ENCODE results near the gene NUP214.
A peak's percentile ranks its signal among the peaks of the same experiment; 100 is the strongest.

NUP214 gene

DNA sequence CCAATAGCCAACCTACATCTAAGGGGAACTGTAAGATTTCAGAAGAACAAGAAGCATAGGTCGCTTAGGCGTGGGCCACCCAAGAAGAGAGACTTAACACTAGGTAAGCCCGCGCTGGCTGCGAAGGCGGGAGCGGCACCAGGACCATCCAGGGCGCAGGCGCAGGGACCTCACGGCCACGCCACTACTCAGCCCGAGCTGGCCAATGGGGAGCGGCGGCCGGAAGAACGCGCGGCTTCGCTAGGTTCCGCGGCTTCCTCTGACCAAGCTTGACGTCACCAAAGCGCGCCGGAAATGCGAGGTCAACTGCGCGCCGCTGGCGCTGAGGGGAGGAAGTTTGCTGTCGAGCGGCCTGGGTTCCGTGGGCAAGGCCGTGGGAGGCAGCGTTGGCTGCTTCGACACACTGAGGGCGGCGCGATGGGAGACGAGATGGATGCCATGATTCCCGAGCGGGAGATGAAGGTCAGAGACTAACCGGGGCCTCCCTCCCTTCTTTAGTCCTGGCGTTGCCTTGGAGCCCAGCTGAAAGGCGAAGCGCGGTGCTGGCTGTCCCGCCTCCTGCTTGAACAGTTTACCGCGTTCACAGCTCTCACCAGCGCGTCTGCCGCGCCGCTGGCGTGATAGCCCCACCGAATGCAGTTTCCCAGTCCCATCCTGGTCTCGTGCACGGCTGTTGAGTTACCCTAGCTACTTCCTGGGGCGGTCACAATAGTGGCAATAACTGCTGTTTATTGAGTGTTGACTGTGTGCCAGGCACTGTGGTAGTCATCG is at the start of gene NUP214:
TSS of gene NUP214 (plus strand) at position 299 of the 771 bp plus-strand sequence. CDS start at position 418, 119 bp downstream.
- Mint-ChIP-seq H3K36me3 (peaks cover 12% of the 10 kb centered on the region), H3K4me3 (peak within 1 kb of the TSS; percentile 98), H3K9me3 (no peaks in the 10 kb centered on the region), H3K27me3 (peaks cover 2% of the 10 kb centered on the region), H3K4me1 (peaks cover 11% of the 10 kb centered on the region), H3K27ac (peak within 1 kb of the TSS; percentile 97)
- DNase-seq (ENCODE audit: low spot score in 2 of 2): peak; percentile 98 to 100
- peak; percentile 96 for ATAC-seq (ENCODE audit: low read depth)

- DNase-seq (ENCODE audit: low spot score in 2 of 2) (no peak), ATAC-seq (ENCODE audit: low read depth) (no peak)
- Mint-ChIP-seq H3K36me3 (no peaks in the 10 kb centered on the region), H3K27me3 (no peaks in the 10 kb centered on the region), H3K27ac (no peak overlapping the region), H3K9me3 (no peaks in the 10 kb centered on the region), H3K4me3 (no peak overlapping the region), H3K4me1 (no peaks in the 10 kb centered on the region)
Measured at GRCh38 chr9:131076347-131077195, 48.8 kb upstream of the NUP214 start.

DNA sequence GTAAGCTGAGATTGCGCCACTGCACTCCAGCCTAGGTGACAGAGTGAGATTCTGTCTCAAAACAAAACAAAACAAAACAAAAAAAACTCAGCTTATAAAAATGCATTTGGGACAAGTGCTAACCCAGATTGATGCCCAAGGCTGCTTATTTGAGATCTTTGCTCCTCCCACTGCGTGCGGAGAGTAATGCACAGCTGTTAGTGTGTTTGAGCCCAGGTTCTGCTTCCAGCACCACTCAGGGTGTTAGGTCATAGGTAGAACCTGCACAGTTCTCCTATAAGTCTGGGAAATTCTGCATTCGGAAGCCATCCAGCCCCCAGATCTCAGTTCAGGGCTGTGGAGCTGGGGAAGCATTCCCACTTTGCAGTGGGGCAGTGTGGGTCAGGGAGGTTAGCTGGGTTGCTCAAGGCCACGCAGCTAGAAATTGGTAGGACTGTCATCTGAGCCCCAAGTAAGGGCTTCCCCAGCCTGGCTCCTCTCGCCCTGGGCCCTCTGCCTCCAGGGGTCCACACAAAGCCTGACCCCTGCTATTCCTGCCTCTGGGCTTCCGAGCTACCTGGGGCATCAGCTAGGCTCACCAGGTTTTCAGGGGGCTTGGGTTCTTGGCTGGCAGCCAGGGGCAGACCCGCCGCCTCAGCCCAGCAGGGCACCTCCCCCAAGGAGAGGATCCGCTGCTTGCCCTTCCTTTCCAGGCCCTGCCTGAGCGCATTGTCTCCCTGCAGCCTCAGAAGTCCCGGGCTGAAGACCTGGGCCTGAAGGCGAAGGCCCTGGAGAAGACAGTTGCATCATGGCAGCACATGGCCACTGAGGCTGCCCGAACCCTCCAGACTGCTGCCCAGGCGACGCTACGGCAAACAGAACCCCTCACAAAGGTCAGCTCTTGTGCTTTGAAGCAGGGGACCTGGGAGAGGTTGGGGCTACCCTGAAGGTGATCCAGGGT is 46.7 kb upstream of the NUP214 start:
- Mint-ChIP-seq H3K9me3 (no peaks in the 10 kb centered on the region), H3K27ac (no peak overlapping the region), H3K4me1 (no peaks in the 10 kb centered on the region), H3K27me3 (no peaks in the 10 kb centered on the region), H3K4me3 (no peak overlapping the region), H3K36me3 (no peaks in the 10 kb centered on the region)
- ATAC-seq (ENCODE audit: low read depth) (no peak), DNase-seq (ENCODE audit: low spot score in 2 of 2) (no peak)

- no peaks in the 10 kb centered on the region for H3K9me3 Mint-ChIP-seq
- ATAC-seq (ENCODE audit: low read depth) (no peak), DNase-seq (ENCODE audit: low spot score in 2 of 2) (no peak)
- no peak overlapping the region for H3K27ac Mint-ChIP-seq
- no peak overlapping the region for H3K4me3 Mint-ChIP-seq
- H3K4me1 Mint-ChIP-seq: peaks cover 3% of the 10 kb centered on the region
- peaks cover 2% of the 10 kb centered on the region for H3K27me3 Mint-ChIP-seq
- no peaks in the 10 kb centered on the region for H3K36me3 Mint-ChIP-seq
Measured at GRCh38 chr9:131080589-131080988, 44.8 kb upstream of the NUP214 start.

DNA sequence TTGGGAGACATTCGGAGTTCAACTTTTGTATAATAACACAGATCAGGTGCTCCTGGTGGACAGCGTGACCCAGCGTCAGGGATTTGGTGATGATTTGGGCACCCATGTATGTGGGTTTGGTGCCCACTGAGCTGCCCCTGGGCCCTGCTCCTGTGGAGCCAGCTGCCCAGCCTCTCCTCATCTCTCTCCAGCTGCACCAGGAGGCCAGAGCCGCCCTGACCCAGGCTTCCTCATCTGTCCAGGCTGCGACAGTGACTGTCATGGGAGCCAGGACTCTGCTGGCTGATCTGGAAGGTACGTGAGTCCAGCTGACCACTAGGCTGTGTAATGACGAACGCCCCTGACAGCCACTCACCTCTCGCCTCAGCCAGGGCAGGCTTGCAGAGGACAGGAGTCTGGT is 43.5 kb upstream of the NUP214 start:
- no peak overlapping the region for H3K27ac Mint-ChIP-seq
- H3K27me3 Mint-ChIP-seq: peaks cover 2% of the 10 kb centered on the region
- peaks cover 3% of the 10 kb centered on the region for H3K4me1 Mint-ChIP-seq
- no peak for ATAC-seq (ENCODE audit: low read depth)
- no peak overlapping the region for H3K4me3 Mint-ChIP-seq
- H3K9me3 Mint-ChIP-seq: no peaks in the 10 kb centered on the region
- H3K36me3 Mint-ChIP-seq: no peaks in the 10 kb centered on the region
- no peak for DNase-seq (ENCODE audit: low spot score in 2 of 2)

- Mint-ChIP-seq H3K36me3 (no peaks in the 10 kb centered on the region), H3K4me3 (no peak overlapping the region)
- DNase-seq (ENCODE audit: low spot score in 2 of 2): no peak
Measured at GRCh38 chr9:131082774-131083512, 42.4 kb upstream of the NUP214 start.

GRCh38 chr9:131084661-131085369 is 40.6 kb upstream of the NUP214 start:
- H3K36me3 Mint-ChIP-seq: no peaks in the 10 kb centered on the region
- ATAC-seq (ENCODE audit: low read depth) (no peak), DNase-seq (ENCODE audit: low spot score in 2 of 2) (no peak)
- H3K9me3 Mint-ChIP-seq: no peaks in the 10 kb centered on the region
- H3K27ac Mint-ChIP-seq: no peak overlapping the region
- peaks cover 3% of the 10 kb centered on the region for H3K4me1 Mint-ChIP-seq
- peaks cover 5% of the 10 kb centered on the region for H3K27me3 Mint-ChIP-seq
- H3K4me3 Mint-ChIP-seq: no peak overlapping the region

More at GRCh38 chr9:131082774-131083512, 42.4 kb upstream of the NUP214 start:
- no peak overlapping the region for H3K27ac Mint-ChIP-seq
- no peak for ATAC-seq (ENCODE audit: low read depth)
- no peaks in the 10 kb centered on the region for H3K9me3 Mint-ChIP-seq
- H3K27me3 Mint-ChIP-seq: peaks cover 2% of the 10 kb centered on the region
- peaks cover 3% of the 10 kb centered on the region for H3K4me1 Mint-ChIP-seq

DNA sequence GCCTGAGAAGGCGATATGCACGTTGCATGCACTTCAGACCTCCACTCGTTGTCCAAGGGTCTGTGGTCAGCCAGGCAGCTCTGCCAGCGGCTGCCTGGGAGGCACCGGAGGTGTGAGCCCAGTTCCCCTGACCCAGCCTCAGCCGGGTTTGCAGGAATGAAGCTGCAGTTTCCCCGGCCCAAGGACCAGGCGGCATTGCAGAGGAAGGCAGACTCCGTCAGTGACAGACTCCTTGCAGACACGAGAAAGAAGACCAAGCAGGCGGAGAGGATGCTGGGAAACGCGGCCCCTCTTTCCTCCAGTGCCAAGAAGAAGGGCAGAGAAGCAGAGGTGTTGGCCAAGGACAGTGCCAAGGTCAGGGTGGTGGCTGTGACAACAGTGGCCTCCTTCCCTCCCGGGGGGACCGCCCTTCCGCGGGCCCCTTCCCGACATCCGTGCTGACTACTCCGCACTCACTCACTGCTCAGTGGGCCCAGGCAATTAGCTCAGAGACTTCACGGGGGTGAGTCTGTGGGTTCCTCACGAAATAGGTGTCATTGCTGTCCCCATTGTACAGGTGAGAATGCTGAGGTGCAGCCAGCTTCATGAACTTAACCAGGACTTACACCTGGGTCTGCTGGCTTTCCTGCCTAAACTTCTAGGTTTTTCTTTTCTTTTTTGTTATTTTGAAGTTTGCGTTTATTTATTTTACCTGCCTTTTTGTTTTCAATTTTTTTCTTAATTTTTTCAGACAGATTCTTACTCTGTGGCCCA is 39.8 kb upstream of the NUP214 start:
- H3K27ac Mint-ChIP-seq: no peak overlapping the region
- H3K4me1 Mint-ChIP-seq: peaks cover 3% of the 10 kb centered on the region
- H3K4me3 Mint-ChIP-seq: no peak overlapping the region
- ATAC-seq (ENCODE audit: low read depth): no peak
- H3K27me3 Mint-ChIP-seq: peaks cover 5% of the 10 kb centered on the region
- H3K36me3 Mint-ChIP-seq: no peaks in the 10 kb centered on the region
- H3K9me3 Mint-ChIP-seq: no peaks in the 10 kb centered on the region
- no peak for DNase-seq (ENCODE audit: low spot score in 2 of 2)

DNA sequence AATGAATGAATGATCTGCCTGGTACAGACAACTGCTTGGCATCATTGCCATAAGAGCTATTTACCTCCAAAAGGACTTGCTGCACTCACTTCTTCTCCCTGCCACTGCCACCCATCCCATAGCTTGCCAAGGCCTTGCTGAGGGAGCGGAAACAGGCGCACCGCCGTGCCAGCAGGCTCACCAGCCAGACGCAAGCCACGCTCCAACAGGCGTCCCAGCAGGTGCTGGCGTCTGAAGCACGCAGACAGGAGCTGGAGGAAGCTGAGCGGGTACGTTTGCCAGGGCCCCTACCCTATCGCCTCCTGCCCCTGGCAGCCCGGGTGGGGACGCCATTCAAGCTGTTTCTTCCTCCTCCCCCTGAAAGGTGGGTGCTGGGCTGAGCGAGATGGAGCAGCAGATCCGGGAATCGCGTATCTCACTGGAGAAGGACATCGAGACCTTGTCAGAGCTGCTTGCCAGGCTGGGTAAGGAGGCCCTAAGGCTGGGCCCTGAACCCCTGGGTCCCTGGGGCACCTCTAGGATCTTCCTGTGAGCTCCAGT is 38.0 kb upstream of the NUP214 start:
- no peaks in the 10 kb centered on the region for H3K36me3 Mint-ChIP-seq
- ATAC-seq (ENCODE audit: low read depth): no peak
- DNase-seq (ENCODE audit: low spot score in 2 of 2): no peak
- no peak overlapping the region for H3K4me3 Mint-ChIP-seq
- peaks cover 3% of the 10 kb centered on the region for H3K4me1 Mint-ChIP-seq
- no peak overlapping the region for H3K27ac Mint-ChIP-seq
- peaks cover 5% of the 10 kb centered on the region for H3K27me3 Mint-ChIP-seq
- H3K9me3 Mint-ChIP-seq: no peaks in the 10 kb centered on the region

DNA sequence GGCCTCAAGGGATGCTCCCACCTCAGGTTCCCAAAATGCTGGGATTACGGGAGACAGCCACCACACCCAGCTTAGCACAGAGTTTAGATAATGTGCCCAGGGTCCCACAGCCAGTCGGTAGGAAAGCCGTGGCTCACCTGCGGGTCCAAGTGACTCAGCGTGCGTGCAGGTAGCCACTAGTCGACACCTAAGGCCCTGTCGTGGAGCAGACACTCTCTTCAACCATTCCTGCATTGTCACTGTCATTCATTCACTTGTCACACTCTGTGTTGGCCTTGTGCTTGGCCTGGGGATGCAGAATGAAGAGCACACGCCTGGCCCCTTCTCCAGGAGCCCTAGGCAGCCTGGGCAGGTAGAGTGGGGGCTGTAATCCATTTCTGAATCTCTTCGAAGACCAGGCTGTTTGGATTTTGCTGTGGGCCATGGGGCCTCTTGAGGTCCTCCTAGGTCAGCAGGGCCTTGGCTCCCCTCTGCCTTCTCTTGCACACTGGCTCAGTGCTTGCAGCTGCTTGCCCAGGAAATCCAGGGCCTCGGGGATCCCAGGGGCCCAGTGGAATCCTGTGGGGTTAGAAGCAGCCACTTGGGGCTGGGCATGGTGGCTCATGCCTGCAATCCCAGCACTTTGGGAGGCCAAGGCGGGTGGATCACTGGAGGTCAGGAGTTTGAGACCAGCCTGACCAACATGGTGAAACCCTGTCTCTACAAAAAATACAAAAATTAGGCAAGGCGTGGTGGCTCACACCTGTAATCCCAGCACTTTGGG is 35.2 kb upstream of the NUP214 start:
- ATAC-seq (ENCODE audit: low read depth) (no peak), DNase-seq (ENCODE audit: low spot score in 2 of 2) (no peak)
- Mint-ChIP-seq H3K4me3 (no peak overlapping the region), H3K4me1 (no peaks in the 10 kb centered on the region), H3K27me3 (peaks cover 11% of the 10 kb centered on the region), H3K36me3 (no peaks in the 10 kb centered on the region), H3K27ac (no peak overlapping the region), H3K9me3 (no peaks in the 10 kb centered on the region)

DNA sequence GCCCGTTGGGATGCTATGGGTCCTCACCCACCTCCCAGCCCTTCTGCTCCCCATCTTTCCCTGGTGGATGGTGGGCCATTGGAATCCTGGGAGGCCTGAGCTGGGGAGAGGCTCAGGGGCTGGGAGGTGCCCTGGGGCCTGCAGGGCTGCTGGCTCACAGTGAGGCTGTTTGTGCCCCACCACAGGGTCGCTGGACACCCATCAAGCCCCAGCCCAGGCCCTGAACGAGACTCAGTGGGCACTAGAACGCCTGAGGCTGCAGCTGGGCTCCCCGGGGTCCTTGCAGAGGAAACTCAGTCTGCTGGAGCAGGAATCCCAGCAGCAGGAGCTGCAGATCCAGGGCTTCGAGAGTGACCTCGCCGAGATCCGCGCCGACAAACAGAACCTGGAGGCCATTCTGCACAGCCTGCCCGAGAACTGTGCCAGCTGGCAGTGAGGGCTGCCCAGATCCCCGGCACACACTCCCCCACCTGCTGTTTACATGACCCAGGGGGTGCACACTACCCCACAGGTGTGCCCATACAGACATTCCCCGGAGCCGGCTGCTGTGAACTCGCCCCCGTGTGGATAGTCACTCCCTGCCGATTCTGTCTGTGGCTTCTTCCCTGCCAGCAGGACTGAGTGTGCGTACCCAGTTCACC is 33.9 kb upstream of the NUP214 start:
- no peak overlapping the region for H3K4me3 Mint-ChIP-seq
- no peak overlapping the region for H3K27ac Mint-ChIP-seq
- DNase-seq (ENCODE audit: low spot score in 2 of 2) (no peak), ATAC-seq (ENCODE audit: low read depth) (no peak)
- H3K27me3 Mint-ChIP-seq: peaks cover 17% of the 10 kb centered on the region
- H3K9me3 Mint-ChIP-seq: no peaks in the 10 kb centered on the region
- no peaks in the 10 kb centered on the region for H3K36me3 Mint-ChIP-seq
- H3K4me1 Mint-ChIP-seq: peaks cover 3% of the 10 kb centered on the region
